NCI-H1105 (cell line): ENCODE data around the gene GPAT3.
A peak's percentile ranks its signal among the peaks of the same experiment; 100 is the strongest.
"Not testable (repeated sequence)": the region's sequence is repeated elsewhere in the genome, so short reads cannot be mapped to it uniquely, and the experiment has no call there.

ENCODE experiments used
- DNase-seq: peaks from one replicate; lab custom pipeline; 2025; lab: John Stamatoyannopoulos, UW

The GPAT3 gene

DNA sequence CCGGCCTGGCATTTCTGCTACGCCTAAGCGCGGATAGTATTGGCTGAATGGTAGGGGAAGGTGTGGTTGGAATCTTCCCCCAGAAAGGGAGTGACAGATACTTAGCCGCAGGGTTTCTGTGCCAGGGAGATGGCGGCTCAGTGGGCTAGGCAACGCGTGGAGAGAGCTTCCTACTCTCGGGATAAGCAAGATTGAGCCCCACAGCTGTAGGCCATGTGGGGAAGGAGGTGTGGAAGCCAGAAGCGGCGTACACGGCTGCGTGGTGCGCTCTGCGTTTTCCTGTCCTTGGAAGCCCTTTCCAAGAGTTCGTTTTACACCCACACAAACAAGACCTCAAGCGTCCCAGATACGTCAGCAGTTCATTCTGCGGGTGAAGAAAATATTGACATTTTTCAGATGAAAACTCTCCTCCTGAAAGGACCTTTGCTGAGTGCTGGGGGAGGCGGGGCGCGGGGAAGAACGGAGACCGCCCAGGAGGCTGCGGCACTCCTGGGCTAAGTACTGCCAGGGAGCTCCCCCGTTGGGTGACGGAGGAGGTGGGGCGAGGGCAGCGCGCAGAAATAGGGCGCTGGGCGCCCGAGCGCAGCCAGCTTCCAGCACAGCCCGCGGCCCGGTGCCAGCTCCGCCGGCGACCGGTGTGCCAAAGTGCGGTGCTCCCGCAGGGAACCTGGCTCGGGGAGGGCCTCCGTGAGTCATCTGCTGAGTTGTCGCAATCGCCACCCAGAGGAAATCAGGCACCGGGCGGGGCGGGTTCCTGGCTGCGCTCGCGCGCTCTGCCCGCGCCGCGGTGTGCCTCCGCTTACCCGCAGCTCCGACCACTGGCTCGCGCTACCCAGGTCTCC lies at the start of gene GPAT3:
TSS of gene GPAT3 (plus strand) at position 589 of the 842 bp plus-strand sequence. CDS start 515 bp downstream, outside the sequence.
- DNase-seq, result peak; percentile 27

DNA sequence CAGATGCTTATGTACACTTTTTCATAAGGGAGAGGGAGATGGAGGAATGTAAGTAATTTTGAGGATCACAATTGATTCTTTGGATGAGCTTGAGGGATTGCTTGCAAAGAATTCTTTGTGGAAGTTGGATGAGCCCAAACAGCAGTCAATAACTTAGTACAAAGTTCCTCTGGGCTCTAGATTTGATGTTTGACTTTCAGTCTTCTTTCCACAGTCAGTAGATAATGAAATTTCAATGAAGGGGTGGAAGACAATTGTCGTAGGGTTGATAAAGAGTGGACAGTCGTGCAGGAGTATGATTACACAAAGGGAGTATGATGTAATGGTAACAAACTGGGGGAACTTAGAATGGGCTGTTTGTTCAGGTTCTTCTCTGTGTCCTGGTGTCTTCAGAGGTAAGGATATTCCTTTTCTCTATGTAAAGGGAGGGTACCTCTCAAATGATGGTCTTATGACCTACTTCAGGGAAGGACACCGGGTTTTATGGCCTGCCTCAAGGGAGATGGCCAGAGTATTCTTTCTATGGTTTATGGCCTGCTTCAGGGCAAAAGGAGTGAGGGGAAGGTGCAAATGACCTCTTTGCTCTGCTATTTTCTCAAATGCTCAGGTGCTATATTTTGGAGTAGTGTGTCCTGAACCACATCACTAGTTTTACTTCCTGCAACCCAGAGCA lies 49.3 kb upstream of the GPAT3 start:
- no peak for DNase-seq

DNA sequence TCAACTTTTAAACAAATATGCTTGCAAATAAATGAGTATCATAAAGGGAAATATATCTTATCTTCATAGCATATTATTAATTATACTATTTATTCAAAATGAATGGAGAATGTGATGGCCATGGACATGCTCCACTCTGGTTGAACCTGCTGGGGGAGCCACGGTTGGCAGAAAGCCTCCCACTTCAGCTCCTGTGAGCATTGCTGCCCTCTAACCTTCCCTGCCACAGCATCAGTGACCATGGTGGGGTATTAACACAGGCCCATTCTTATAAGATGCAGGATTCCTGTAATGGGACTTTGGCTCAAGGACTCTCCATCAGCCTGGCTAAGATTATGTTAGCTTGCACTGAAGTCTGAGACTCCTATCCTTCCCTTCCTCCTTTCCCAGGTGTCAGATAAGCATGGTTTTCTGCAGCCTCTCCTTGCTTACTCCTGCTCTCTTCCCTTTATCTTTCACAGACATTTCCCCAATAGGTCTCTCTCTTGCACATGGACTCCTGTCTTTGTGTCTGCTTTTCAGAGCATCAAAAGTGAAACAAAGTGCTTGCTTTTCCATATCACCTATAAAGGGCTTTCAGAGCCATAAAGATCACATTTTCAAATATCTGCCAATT lies 46.1 kb upstream of the GPAT3 start:
- no peak for DNase-seq

DNA sequence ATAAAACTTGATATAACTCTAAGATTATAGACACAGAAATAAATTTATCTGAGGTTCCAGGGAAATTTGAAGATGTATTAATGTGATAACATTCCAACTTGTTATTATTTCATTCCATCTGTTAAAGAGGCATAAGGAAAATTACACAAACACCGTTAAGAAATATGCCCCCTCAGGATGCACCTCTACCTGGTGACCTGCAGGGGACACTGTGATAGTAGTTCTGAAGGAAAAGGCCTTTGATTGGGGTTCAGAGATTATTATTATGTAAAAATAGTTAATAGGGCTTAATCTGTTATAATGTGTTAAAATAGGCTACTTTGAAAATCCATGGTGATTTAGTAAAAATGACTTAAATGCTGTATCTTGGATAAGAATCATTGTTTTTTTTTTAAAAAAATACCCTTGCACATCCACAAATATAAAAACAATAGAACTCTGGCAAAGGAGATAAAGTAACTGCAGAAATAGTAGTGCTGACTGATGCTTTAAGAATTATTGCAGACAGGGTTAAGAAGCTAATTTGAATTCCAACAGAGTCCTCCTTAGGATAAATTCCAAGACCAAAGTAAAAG lies 44.9 kb upstream of the GPAT3 start:
- no peak for DNase-seq

DNA sequence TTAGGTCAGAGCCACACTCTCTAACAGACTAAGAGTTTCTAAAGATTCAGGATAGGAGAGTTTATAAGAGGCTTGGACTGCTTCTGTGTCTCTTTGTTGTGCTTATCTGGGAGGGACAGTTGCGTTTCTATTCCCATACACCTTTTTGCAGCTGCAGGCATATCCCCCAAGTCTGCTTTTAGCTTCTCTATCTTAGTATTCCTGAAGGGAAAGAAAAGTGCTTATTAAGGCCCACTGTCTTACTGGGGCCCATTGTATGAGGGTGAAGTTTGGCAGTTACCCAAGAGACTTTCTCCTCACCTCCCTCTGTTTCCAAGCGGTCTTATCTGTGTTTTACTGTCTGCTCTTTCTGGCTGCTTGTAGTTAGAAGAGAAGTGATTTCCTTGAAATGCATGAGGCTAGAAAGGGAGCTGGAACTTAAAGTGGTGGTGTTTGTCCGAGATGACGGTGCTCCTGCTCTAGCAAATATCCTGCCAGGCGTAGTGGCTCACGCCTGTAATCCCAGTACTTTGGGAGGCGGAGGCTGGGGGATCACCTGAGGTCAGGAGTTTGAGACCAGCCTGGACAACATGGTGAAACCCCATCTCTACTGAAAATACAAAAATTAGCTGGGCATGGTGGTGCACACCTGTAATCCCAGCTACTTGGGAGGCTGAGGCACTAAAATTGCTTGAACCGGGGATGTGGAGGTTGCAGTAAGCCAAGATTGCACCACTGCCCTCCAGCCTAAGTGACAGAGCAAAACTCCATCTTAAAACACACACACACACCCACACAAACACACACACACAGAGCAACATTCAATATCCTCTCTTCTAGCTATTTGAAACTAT lies 39.6 kb upstream of the GPAT3 start:
- DNase-seq, result not testable (repeated sequence)

DNA sequence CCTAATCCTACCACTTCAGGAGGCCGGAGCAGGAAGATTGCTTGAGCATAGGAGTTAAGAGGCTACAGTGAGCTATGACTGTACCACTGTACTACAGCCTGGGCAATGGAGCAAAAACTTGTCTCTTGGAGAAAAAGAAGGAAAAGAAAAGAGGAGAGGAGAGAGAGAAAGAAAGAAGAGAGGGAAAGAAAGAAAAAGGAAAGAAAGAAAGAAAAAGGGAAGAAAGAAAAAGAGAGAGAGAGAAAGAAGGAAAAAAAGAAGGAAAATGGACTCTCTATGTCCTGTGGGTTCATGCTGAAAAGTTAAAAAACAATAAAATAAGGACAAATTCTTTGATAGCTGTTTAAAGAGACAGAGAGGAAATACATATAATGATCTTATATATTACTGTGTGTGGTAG lies 37.7 kb upstream of the GPAT3 start:
- DNase-seq, result no peak

DNA sequence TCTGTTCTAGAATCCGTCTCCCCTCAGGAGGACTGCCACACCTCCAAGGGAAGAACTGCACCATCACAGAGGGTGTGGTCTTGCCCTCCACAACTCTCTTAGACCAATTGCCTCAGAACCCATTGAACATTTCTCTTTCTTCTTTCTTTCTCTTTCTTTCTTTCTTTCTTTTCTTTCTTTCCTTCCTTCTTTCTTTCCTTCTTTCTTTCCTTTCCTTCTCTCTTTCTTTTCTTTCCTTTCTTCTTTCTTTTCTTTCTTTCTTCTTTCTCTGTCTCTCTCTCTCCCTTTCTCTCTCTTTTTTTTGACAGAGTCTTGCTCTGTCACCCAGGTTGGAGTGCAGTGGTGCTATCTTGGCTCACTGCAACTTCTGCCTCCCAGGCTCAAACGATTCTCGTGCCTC lies 34.2 kb upstream of the GPAT3 start:
- not testable (repeated sequence) for DNase-seq

DNA sequence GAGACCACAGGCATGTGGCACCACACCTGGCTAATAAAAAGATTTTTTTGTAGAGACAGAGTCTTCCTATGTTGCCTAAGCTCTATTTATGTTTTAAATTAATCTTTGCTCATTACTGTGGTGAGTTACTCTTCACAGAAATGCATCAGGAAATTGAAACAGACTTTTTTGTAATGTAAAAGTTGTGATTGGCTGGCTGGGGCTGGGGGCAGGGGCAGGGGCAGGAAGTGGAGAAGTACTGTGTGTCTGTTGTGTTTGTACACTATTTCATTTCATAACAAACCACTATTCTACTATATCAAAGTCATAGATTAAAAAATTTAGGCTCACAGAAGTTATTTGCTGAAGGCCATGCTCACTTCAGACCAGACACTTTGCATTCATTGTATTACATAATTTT lies 31.9 kb upstream of the GPAT3 start:
- DNase-seq, result no peak

DNA sequence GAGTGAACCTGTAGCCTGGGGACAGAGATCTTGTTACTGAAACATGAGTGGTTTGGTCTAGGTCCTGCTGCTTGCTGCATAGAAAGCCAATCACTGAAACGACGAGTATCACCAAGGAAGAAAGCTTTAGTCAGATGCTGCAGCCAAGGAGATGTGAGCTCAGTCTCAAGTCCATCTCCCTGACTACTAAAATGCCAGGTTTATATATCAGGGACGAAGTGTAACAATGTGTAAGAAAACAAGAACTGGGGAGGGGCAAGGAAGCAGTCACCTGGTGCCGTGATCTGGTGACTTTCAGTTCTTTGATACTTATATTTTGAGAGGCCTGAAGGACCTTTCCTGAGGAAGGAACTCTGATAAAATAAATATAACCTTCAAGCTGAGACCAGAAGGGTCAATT lies 31.4 kb upstream of the GPAT3 start:
- no peak for DNase-seq

DNA sequence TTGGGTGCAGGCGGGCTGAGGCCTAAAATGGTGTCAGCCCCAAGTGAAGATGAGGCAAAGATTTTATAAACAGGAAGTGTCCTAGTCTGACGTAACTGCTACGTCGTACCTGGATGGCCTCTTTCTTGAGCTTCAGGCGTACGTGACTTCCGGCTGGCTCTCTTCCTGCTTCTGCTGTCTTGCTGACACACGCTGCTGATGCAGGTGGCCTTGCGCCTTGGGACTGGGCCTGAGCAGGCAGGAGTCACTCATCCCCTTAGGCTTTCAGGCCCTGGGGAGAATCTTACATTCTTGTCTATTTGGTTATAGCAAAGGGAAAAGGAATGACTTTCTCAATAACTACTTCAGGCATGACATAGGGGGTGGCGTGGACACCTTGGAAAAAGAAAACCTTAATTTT lies 30.9 kb upstream of the GPAT3 start:
- no peak for DNase-seq

DNA sequence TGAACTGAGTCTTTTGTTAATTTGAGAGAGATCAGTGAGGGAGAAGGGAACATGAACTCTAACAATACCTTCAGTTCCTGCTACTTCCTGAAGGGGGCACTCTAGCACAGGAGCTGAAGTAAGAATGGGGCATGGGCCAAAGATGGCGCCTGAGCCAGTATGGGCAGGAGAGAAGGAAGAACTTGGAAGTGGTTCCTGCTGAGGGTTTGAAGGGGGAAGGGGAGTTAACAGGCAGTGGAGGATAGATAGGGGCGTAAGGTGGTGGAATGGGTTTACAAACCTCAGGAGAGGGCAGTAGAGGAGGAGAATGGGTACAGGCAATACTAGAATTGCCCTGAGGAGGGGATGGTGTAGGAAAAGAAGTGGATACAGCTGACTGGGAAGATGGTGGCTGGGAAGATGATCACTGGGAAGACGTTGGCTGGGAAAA lies 26.7 kb upstream of the GPAT3 start:
- DNase-seq, result peak; percentile 14

DNA sequence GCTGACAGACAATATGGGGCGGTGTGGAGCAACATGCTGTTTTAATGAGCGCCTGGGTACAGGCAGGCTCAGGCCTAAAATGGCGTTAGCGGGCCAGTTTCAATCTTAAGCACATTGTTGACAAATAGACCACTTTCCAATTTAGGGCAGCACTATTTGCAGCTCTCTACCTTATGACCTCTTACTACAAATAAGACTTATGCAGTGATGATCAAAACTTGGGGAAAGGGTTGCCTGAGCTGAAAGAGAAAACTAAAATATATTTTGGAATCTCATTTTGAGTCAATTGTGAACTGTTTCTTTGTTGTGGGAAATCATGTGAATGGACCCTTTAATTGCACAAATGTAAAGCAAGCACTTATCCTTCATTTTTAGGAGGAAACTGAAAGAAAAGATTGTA lies 25.5 kb upstream of the GPAT3 start:
- DNase-seq, result no peak

DNA sequence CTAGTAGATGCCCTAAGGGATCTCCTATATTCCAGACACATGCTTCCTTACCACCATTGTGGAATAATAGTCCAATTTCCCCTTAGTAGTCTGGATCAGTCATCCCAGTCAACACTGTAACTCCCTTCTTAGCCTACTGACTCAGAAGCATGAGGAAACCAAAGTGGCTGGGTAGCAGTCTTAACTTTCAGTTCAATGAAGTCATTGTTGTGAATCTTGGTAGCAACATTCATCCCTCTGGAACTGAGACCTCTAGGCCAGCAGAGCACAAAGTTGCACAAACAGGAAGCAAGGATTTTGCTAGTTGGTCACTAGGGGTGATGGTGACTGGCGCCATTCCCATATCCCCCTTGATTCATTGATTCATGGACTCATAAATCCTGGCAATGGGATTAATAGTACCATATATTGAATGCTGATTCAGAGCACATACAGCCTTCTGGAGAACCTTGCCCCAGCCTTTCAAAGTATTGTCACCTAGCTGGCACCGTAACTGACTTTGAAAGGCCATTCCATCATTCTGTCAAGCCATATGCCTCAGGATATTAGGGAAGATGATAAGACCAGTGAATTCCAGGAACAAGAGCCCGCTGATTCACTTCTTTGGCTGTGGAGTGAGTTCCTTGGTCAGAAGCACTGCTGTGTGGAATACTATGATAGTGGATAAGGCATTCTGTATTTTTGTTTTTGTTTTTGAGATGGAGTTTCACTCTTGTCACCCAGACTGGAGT lies 19.7 kb upstream of the GPAT3 start:
- no peak for DNase-seq

DNA sequence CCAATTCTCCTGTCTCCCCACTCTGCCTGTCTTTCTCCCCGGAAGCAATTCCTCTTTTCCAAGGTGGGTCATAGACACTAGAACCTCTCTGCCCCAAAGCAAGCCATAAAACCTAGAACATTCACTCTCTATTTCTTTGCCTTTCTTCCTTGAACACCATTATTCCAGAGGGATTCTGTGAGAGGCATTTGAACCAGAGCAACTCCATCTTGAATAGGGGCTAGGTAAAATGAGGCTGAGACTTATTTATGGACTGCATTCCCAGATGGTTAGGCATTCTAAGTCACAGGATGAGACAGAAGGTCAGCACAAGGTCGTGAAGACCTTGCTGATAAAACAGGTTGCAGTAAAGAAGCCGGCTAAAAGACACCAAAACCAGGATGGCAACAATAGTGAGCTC lies 13.7 kb upstream of the GPAT3 start:
- no peak for DNase-seq

DNA sequence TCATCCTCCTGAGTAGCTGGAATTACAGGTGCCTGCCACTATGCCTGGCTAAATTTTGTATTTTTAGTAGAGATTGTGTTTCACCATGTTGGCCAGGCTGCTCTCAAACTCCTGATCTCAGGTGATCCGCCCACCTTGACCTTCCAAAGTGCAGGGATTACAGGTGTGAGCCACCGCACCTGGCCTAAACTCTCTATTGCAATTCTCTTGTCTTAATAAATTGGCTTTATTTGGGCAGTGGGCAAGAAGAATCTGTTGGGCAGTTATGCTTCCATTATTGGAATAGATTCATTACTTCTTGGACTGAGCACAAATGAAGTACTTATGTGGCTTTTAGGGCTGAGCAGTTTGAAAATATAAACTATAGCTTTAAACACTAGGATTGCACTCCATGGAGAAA lies 8.2 kb upstream of the GPAT3 start:
- DNase-seq, result no peak

DNA sequence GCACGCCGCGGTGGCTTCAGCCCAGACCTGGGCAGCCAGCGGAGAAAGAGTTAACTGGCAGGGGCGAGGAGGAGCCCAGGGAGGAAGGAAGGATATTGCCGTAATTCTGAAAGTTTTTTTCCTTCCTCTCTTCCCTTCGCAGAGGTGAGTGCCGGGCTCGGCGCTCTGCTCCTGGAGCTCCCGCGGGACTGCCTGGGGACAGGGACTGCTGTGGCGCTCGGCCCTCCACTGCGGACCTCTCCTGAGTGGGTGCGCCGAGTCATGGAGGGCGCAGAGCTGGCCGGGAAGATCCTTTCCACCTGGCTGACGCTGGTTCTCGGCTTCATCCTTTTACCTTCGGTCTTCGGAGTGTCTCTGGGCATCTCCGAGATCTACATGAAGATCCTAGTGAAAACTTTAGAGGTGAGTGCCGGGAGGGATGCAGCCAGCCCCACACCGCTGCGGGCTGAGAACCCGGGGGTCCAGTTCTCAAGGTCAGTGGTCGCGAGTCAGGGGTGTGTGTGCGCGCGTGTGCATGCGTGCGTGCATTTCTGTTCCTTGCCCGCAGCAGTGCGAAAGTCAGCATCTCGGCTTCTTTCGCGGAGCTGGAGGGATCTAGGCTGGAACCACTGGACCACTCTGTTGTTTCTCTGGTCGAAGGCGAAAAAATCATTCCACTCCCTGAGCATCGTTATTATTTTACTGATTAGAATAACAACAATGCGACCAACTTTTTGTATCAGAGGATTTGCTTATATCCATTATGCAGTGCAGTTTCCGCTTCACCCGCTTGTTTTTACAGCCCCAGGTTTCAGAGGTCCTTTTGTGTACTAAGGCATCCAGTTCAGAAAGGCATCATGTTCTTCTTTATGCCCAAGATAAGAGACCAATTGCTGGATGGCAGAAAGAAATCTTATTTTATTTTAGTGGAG lies 709 bp downstream of the GPAT3 start:
- DNase-seq, result no peak

DNA sequence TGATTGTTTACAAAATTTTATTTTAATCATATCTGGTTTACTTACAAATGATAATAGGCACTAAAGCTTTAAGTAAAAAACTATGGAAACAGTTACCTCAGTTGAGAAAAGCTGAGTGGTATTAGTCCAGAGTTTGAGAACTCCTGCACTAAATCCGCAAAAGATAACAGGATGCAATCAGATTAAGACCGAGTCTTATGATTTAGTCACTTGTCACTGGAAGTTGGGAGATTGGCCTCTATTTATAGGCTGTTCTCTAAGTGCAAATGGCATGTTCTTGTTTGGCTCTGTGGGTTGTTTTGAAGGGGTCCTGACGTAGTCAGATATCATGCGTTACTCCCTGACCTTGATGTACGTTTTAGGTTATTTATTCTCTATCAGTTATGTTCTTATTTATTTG lies 6.3 kb downstream of the GPAT3 start:
- no peak for DNase-seq

DNA sequence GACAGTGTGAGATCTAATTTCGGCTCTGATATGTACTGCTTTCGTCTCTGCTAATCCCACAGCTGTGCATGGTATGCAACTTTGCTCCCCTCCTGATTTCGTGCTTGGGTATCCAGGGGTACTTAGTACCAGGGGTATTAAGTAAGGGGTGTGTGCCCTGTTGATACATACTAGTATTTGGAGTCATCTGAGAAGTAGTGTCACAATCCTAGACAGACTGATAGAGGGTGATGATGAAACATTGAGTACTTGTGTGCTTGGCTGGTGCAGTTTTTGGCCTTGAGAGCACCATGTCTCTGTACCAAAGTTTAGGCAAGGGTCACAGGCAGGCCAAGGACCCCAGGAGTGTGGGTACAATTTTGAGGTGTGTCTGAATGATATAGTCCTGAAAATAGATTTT lies 10.9 kb downstream of the GPAT3 start:
- DNase-seq, result no peak

DNA sequence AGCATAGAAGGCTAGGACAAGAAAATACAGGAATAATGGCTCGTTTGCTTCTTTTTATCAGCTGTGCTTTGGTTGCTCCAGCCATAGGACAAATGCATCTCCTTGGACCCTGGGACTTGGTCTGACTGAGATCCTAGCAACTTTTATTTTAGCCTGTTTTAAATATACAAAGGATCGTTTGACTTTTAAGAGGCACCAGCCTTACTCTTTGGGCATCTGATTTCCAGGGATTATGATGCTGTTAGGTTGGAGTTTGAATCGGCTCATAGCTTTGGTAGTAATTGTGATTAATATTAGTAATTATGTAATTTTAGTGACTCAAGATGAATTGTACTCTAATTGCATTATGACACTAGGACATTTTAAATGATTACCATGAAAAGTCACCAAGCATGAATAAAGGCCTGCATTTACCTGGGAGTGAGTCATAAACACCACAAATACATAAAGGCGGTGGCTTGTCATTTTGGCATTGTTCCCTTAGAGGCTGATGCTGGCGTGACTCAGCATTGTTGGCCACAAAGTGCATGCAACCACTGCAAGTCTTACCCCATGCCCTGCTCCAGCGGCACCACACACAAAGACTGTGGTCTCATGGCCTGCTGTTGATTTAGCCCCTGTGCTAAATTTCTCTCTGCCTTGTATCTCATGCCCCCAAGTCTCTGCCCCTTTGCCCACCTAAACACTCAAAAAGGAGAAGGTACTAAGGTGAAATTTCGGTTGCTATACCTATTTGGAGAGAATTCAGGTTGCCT lies 12.4 kb downstream of the GPAT3 start:
- DNase-seq, result peak; percentile 46
